ENCODE results near the gene KLHDC4. TPM values are rescaled to one million over a fixed set of nuclear protein-coding genes. Genes with fewer than 3 reads are reported as not detected.

The KLHDC4 gene
- total RNA-seq, 1 experiment from 2014 or later = 76.2 TPM

DNA sequence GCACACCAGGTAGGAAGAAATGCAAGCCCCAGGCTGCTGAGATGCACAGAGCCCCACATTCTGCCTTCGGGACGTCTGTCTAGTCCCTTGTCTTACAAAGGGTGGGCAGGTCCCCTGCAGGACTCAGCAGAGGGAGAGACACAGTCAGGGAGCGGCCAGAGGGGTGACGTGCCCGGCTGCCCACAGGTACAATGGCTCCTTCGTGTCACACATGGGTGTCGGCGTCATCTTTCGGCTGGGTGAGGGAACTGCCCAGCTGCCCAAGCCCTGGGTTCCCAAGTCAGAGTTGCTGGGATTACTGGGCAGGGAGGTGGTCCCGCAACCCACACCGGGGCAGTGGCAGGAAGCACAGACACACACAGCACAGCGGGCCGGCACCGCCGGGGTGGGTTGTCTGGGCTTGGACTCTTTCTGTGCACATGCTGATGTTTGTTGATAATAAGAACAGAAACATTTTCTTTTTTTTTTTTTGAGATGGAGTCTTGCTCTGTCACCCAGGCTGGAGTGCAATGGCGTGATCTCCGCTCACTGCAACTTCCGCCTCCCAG lies 82.9 kb downstream of the KLHDC4 start:
- H3T11ph ChIP-seq (ENCODE audit: low read length) = no peak overlapping the region
- H3K36me3 Mint-ChIP-seq (ENCODE audit: insufficient read depth in 1 of 3, low read depth in 3 of 3) = peaks cover 4 to 8% (median 4%) of the 10 kb centered on the region in 3 experiments; a peak in 3 of 7 replicates
- H3K4me1 Mint-ChIP-seq = peaks cover 0 to 9% of the 10 kb centered on the region in 2 experiments; a peak in 1 of 4 replicates
- no peak overlapping the region for H3K14ac ChIP-seq (ENCODE audit: insufficient read depth, low read length)
- H3K23ac ChIP-seq (ENCODE audit: insufficient read length, low read depth, low read length) = no peak overlapping the region
- H2BK120ac ChIP-seq (ENCODE audit: low read depth, low read length, poor library complexity, severe bottlenecking) = no peak overlapping the region
- H3K9me3 ChIP-seq (ENCODE audit: control insufficient read depth, low read depth, low read length) = no peaks in the 10 kb centered on the region
- no peaks in the 10 kb centered on the region for H3K79me2 ChIP-seq (ENCODE audit: insufficient read depth, low read length)
- H2BK20ac ChIP-seq (ENCODE audit: low read depth, low read length, poor library complexity, severe bottlenecking) = no peak overlapping the region
- H3K23me2 ChIP-seq (ENCODE audit: insufficient read length, low read depth, low read length, poor library complexity, severe bottlenecking) = no peaks in the 10 kb centered on the region
- H3K27ac ChIP-seq (ENCODE audit: insufficient read length, low read depth, low read length) = no peak overlapping the region
- H3K79me1 ChIP-seq (ENCODE audit: insufficient read depth, low read depth, low read length, poor library complexity, severe bottlenecking) = no peaks in the 10 kb centered on the region
- DNase-seq = no peak
- H2AK5ac ChIP-seq (ENCODE audit: insufficient read length, low read length) = no peak overlapping the region
- no peak overlapping the region; a peak in 1 of 7 replicates for H3K27ac Mint-ChIP-seq
- H3K27me3 Mint-ChIP-seq (ENCODE audit: low read depth) = peaks cover 3% of the 10 kb centered on the region
- H2BK15ac ChIP-seq (ENCODE audit: low read depth, low read length) = no peak overlapping the region
- H4K91ac ChIP-seq (ENCODE audit: insufficient read length, low read depth, low read length) = no peak overlapping the region
- H4K20me1 ChIP-seq (ENCODE audit: control insufficient read depth, insufficient read depth, insufficient read length) = no peaks in the 10 kb centered on the region
- H3K18ac ChIP-seq (ENCODE audit: insufficient read length, low read depth, low read length) = no peak overlapping the region
- no peak overlapping the region for H3K4me3 Mint-ChIP-seq
- no peaks in the 10 kb centered on the region for H3K27me3 ChIP-seq (ENCODE audit: insufficient read depth, low read length)
- no peak overlapping the region for H3K4me2 ChIP-seq (ENCODE audit: insufficient read depth, insufficient read length, low read length)
- no peak overlapping the region for H3K56ac ChIP-seq (ENCODE audit: insufficient read length, low read depth, low read length)
- WGBS (ENCODE audit: extremely low coverage, insufficient read length, low lambda C conversion rate) = no CpG with 5 or more reads among the region's 18 CpGs
- H2BK12ac ChIP-seq (ENCODE audit: insufficient read length, low read depth, low read length) = no peak overlapping the region
- H2BK5ac ChIP-seq (ENCODE audit: insufficient read length, low read length) = no peak overlapping the region
- H3K4ac ChIP-seq (ENCODE audit: low read depth, low read length) = no peak overlapping the region
- no peak overlapping the region for H4K8ac ChIP-seq (replicated peaks; ENCODE audit: insufficient read length, low read depth, low read length)
- H3K4me1 ChIP-seq (ENCODE audit: insufficient read depth, low read length) = no peaks in the 10 kb centered on the region
- no peak overlapping the region for H4K5ac ChIP-seq (ENCODE audit: insufficient read length, low read depth, low read length)
- H3K9me3 Mint-ChIP-seq = no peaks in the 10 kb centered on the region
- H3K9ac ChIP-seq (ENCODE audit: extremely low read depth, insufficient read length, low read length) = no peak overlapping the region
- no peak overlapping the region for H2AFZ ChIP-seq (ENCODE audit: low read length)
- TF ChIP-seq, protein P1, sequence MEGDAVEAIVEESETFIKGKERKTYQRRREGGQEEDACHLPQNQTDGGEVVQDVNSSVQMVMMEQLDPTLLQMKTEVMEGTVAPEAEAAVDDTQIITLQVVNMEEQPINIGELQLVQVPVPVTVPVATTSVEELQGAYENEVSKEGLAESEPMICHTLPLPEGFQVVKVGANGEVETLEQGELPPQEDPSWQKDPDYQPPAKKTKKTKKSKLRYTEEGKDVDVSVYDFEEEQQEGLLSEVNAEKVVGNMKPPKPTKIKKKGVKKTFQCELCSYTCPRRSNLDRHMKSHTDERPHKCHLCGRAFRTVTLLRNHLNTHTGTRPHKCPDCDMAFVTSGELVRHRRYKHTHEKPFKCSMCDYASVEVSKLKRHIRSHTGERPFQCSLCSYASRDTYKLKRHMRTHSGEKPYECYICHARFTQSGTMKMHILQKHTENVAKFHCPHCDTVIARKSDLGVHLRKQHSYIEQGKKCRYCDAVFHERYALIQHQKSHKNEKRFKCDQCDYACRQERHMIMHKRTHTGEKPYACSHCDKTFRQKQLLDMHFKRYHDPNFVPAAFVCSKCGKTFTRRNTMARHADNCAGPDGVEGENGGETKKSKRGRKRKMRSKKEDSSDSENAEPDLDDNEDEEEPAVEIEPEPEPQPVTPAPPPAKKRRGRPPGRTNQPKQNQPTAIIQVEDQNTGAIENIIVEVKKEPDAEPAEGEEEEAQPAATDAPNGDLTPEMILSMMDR (conservative IDR thresholded peaks at IDR 0.05) = no peak

All from H9 (cell line).